Esophagus muscularis mucosa (tissue), 4 donors: ENCODE measurements around the gene SURF4.

Source experiments
- CTCF ChIP-seq, 3 experiments: fragments of 200-600 bp in 2 of 3; fragments of 450-650 bp in 1 of 3; sonication (generic) in 2 of 3; IDR thresholded peaks; one replicate each; pipeline ENCODE4 v1.5.1; 2017 to 2019; ENCODE audit warnings: antibody characterized with exemption in 3 of 3, mild to moderate bottlenecking in 2 of 3, moderate library complexity in 1 of 3
- EP300 ChIP-seq: sonication (generic); formaldehyde crosslinking; IDR thresholded peaks from one replicate; pipeline ENCODE4 v1.6.1; 2017; ENCODE audit warnings: antibody characterized with exemption
- POLR2A ChIP-seq: fragments of 450-650 bp; IDR thresholded peaks from one replicate; pipeline ENCODE4 v1.6.1; 2017; ENCODE audit warnings: antibody characterized with exemption, moderate library complexity, mild to moderate bottlenecking, low read depth
- POLR2AphosphoS5 ChIP-seq, 2 donors: sonication (generic); formaldehyde crosslinking; IDR thresholded peaks; one replicate each; pipeline ENCODE4 v1.6.1; 2017; ENCODE audit warnings: antibody characterized with exemption in 2 of 2

- no peak for TF ChIP-seq CTCF (IDR thresholded peaks at IDR 0.05)
- TF ChIP-seq POLR2AphosphoS5 (IDR thresholded peaks at IDR 0.05): no peak
- no peak for TF ChIP-seq POLR2A
- TF ChIP-seq EP300: no peak
Observed at GRCh38 chr9:133357656-133358055, 18.2 kb downstream of the SURF4 start.
